Measurements from ENCODE around the gene SDK2. TPM values are rescaled to one million over a fixed set of nuclear protein-coding genes. Genes with fewer than 3 reads are reported as not detected.

Gene SDK2
- polyA plus RNA-seq, 1 of the 3 experiments (the other 2 are of a cell fraction) = 0.02 TPM

GRCh38 chr17:73681946-73682345, 37.7 kb upstream of the SDK2 start:
- WGBS (ENCODE audit: low lambda C conversion rate) = 11% methylated on average over 1 of the region's 1 CpG
- H3K4me3 ChIP-seq (ENCODE audit: low read depth in 2 of 2, low read length in 1 of 2) = 0 out of 4 replicates have a peak overlapping the region, but pooled peaks of 1 of the 2 experiments have one; percentile 10

GRCh38 chr17:73679476-73679875, 35.2 kb upstream of the SDK2 start:
- no peaks in the 10 kb centered on the region for H3K36me3 ChIP-seq (replicated peaks in 1 of 2; ENCODE audit: control insufficient read depth in 1 of 2, insufficient read depth in 2 of 2, low read length in 1 of 2)
- ChIA-PET POLR2A (no interaction called here), CTCF (interaction anchor here (1.0 kb wide), 1 partner anchor 17 kb away, joined by 3 read pairs; no protein-coding TSS in a partner anchor)
- H3K9me2 ChIP-seq = no peaks in the 10 kb centered on the region
- H3K27ac ChIP-seq (ENCODE audit: low read depth in 2 of 2, low read length in 1 of 2) = no peak overlapping the region
- H4K20me1 ChIP-seq (ENCODE audit: insufficient read depth) = no peaks in the 10 kb centered on the region
- DNase-seq = no peak
- H3K9ac ChIP-seq = no peak overlapping the region
- H3K79me2 ChIP-seq (ENCODE audit: insufficient read depth) = no peaks in the 10 kb centered on the region
- WGBS (ENCODE audit: low lambda C conversion rate) = 23% methylated on average over 4 of the region's 4 CpGs
- H3F3A ChIP-seq (replicated peaks; ENCODE audit: insufficient read depth) = no peaks in the 10 kb centered on the region
- H2AFZ ChIP-seq (ENCODE audit: low read depth) = no peak overlapping the region
- no peak overlapping the region for H3K4me3 ChIP-seq (ENCODE audit: low read depth in 2 of 2, low read length in 1 of 2)
- no peak overlapping the region for H3K4me2 ChIP-seq
- TF ChIP-seq SMC3 (IDR thresholded peaks at IDR 0.05; ENCODE audit: low read depth, low read length) (no peak), CHD2 (IDR thresholded peaks at IDR 0.05; ENCODE audit: low read length, partially characterized antibody) (no peak), TAF1 (IDR thresholded peaks at IDR 0.05; ENCODE audit: borderline replicate concordance, low read depth, low read length) (no peak)
- TF ChIP-seq, protein P1, sequence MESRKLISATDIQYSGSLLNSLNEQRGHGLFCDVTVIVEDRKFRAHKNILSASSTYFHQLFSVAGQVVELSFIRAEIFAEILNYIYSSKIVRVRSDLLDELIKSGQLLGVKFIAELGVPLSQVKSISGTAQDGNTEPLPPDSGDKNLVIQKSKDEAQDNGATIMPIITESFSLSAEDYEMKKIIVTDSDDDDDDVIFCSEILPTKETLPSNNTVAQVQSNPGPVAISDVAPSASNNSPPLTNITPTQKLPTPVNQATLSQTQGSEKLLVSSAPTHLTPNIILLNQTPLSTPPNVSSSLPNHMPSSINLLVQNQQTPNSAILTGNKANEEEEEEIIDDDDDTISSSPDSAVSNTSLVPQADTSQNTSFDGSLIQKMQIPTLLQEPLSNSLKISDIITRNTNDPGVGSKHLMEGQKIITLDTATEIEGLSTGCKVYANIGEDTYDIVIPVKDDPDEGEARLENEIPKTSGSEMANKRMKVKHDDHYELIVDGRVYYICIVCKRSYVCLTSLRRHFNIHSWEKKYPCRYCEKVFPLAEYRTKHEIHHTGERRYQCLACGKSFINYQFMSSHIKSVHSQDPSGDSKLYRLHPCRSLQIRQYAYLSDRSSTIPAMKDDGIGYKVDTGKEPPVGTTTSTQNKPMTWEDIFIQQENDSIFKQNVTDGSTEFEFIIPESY (IDR thresholded peaks at IDR 0.05; ENCODE audit: borderline replicate concordance, low read depth) = no peak
- no peaks in the 10 kb centered on the region for H3K4me1 ChIP-seq (ENCODE audit: control insufficient read depth in 1 of 2, insufficient read depth in 2 of 2, low read depth in 1 of 2, low read length in 1 of 2)
- H3K9me3 ChIP-seq = no peaks in the 10 kb centered on the region; the same call in 1 of the 2 replicates
- no peaks in the 10 kb centered on the region for H3K27me3 ChIP-seq (ENCODE audit: insufficient read depth)

More at GRCh38 chr17:73681946-73682345, 37.7 kb upstream of the SDK2 start:
- no peaks in the 10 kb centered on the region for H3K36me3 ChIP-seq (replicated peaks in 1 of 2; ENCODE audit: control insufficient read depth in 1 of 2, insufficient read depth in 2 of 2, low read length in 1 of 2)
- H3K27me3 ChIP-seq (ENCODE audit: insufficient read depth) = no peaks in the 10 kb centered on the region
- H3K9me3 ChIP-seq = no peaks in the 10 kb centered on the region
- ChIA-PET CTCF (interaction anchor here (1.1 to 1.9 kb wide), 3 partner anchors 9 to 521 kb away, joined by 3 to 6 read pairs (median 4); no protein-coding TSS in a partner anchor), POLR2A (no interaction called here)
- H2AFZ ChIP-seq (ENCODE audit: low read depth) = no peak overlapping the region
- DNase-seq = no peak
- no peaks in the 10 kb centered on the region for H4K20me1 ChIP-seq (ENCODE audit: insufficient read depth)
- no peaks in the 10 kb centered on the region for H3K79me2 ChIP-seq (ENCODE audit: insufficient read depth)
- TF ChIP-seq RFX5 (IDR thresholded peaks at IDR 0.05; ENCODE audit: low read length) (no peak), GABPA (IDR thresholded peaks at IDR 0.05; ENCODE audit: low read depth) (no peak), CHD2 (IDR thresholded peaks at IDR 0.05; ENCODE audit: low read length, partially characterized antibody) (no peak), MEF2A (IDR thresholded peaks at IDR 0.05; ENCODE audit: borderline replicate concordance, low read depth) (no peak), JUND (IDR thresholded peaks at IDR 0.05) (no peak)
- TF ChIP-seq, protein P2, sequence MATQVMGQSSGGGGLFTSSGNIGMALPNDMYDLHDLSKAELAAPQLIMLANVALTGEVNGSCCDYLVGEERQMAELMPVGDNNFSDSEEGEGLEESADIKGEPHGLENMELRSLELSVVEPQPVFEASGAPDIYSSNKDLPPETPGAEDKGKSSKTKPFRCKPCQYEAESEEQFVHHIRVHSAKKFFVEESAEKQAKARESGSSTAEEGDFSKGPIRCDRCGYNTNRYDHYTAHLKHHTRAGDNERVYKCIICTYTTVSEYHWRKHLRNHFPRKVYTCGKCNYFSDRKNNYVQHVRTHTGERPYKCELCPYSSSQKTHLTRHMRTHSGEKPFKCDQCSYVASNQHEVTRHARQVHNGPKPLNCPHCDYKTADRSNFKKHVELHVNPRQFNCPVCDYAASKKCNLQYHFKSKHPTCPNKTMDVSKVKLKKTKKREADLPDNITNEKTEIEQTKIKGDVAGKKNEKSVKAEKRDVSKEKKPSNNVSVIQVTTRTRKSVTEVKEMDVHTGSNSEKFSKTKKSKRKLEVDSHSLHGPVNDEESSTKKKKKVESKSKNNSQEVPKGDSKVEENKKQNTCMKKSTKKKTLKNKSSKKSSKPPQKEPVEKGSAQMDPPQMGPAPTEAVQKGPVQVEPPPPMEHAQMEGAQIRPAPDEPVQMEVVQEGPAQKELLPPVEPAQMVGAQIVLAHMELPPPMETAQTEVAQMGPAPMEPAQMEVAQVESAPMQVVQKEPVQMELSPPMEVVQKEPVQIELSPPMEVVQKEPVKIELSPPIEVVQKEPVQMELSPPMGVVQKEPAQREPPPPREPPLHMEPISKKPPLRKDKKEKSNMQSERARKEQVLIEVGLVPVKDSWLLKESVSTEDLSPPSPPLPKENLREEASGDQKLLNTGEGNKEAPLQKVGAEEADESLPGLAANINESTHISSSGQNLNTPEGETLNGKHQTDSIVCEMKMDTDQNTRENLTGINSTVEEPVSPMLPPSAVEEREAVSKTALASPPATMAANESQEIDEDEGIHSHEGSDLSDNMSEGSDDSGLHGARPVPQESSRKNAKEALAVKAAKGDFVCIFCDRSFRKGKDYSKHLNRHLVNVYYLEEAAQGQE (IDR thresholded peaks at IDR 0.05; ENCODE audit: low read depth, low read length) = no peak
- no peak overlapping the region for H3K4me2 ChIP-seq
- H3K9me2 ChIP-seq = no peaks in the 10 kb centered on the region
- H3K4me1 ChIP-seq (ENCODE audit: control insufficient read depth in 1 of 2, insufficient read depth in 2 of 2, low read depth in 1 of 2, low read length in 1 of 2) = no peaks in the 10 kb centered on the region
- no peak overlapping the region for H3K9ac ChIP-seq
- H3K27ac ChIP-seq (ENCODE audit: low read depth in 2 of 2, low read length in 1 of 2) = no peak overlapping the region
- H3F3A ChIP-seq (replicated peaks; ENCODE audit: insufficient read depth) = no peaks in the 10 kb centered on the region
